GM13976 (cell line): ENCODE results near the gene NANS.
"Not testable (repeated sequence)": the region's sequence is repeated elsewhere in the genome, so short reads cannot be mapped to it uniquely, and the experiment has no call there.

Experiments
- DNase-seq: peaks from one replicate; pipeline ENCODE4 v3.0.0; 2012; ENCODE audit warnings: low spot score
- in situ Hi-C: fragments of 300-500 bp; cut with MboI; formaldehyde crosslinking; loops from one replicate; pipeline ENCODE4 v1.12.0; 2022; ENCODE audit warnings: low sequenced_read_pairs, mixed read lengths, inconsistent platforms; ENCODE audit not compliant: unreplicated experiment
- TF ChIP-seq, protein P1 (sequence below): IDR thresholded peaks from 2 replicates; pipeline ENCODE4 v1.5.1; 2012; ENCODE audit warnings: borderline replicate concordance, mild to moderate bottlenecking; ENCODE audit not compliant: insufficient read depth; ENCODE audit errors: extremely low read depth, missing control alignments, control extremely low read depth

Gene NANS

DNA sequence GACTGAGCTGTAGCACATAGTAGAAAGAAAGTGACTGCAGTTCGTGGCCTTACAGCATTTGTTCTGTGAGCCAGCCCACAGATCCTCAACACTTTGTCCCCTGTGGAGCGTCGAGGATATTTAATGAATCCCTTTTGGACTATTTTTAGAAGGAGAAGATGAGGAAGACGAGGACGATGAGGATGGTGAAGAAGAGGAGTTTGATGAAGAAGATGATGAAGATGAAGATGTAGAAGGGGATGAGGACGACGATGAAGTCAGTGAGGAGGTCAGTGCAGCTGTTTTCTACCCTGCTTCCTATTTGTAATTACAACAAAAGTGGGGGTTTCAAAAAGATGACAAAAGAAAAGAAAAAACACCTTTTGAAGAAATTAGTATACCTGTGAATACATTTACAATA, 45.4 kb upstream of the NANS start:
- no peak for DNase-seq
- in situ Hi-C loops: no loop called here
- TF ChIP-seq, protein P1, sequence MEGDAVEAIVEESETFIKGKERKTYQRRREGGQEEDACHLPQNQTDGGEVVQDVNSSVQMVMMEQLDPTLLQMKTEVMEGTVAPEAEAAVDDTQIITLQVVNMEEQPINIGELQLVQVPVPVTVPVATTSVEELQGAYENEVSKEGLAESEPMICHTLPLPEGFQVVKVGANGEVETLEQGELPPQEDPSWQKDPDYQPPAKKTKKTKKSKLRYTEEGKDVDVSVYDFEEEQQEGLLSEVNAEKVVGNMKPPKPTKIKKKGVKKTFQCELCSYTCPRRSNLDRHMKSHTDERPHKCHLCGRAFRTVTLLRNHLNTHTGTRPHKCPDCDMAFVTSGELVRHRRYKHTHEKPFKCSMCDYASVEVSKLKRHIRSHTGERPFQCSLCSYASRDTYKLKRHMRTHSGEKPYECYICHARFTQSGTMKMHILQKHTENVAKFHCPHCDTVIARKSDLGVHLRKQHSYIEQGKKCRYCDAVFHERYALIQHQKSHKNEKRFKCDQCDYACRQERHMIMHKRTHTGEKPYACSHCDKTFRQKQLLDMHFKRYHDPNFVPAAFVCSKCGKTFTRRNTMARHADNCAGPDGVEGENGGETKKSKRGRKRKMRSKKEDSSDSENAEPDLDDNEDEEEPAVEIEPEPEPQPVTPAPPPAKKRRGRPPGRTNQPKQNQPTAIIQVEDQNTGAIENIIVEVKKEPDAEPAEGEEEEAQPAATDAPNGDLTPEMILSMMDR: no peak

DNA sequence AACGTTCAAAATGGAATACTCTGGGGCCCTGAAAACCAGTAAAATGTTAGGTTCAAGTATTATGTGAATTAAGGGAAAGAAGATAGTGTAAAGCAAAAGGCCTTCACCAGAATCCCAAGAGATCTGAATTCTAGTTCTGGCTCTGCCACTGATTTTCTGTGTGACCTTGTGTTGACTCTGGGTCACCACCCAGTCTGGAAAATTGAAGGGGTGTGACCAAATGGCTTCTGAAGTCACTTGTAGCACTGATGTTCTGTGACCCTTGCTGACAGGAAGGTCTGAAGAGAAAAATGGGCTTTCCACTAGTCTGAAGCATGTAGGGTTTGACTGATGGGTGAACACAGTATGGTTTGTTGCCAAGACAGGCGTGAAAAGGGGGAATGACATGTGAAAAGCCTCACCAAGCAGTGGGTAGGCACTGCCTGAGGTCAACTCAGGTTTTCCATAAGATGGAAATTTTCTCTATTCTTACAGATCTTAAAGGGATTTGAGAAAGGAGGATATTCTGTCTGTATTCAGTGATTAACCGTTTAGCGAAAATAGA, 40.3 kb upstream of the NANS start:
- DNase-seq: no peak
- in situ Hi-C loops: no loop called here
- TF ChIP-seq, protein P1: no peak

DNA sequence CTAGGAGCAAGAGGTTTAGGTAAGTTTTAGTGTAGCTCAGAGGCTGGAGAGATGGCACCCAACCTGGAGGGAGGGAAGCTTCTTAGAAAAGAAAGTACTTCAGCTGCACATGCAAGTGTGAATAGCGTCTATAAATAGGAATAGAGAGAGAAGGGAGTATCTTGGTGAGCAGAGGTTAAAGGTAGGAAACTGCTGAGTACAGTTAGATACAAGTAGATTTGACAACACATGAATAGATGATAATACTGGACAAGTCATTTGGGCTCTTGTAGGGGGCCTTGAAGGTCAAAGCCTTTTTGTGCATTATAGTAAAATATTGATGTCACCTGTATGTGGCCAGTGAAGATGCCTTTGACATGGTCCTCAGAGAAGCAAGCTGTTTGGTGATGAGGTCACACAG, 39.2 kb upstream of the NANS start:
- in situ Hi-C loops: no loop called here
- TF ChIP-seq, protein P1: no peak
- no peak for DNase-seq

DNA sequence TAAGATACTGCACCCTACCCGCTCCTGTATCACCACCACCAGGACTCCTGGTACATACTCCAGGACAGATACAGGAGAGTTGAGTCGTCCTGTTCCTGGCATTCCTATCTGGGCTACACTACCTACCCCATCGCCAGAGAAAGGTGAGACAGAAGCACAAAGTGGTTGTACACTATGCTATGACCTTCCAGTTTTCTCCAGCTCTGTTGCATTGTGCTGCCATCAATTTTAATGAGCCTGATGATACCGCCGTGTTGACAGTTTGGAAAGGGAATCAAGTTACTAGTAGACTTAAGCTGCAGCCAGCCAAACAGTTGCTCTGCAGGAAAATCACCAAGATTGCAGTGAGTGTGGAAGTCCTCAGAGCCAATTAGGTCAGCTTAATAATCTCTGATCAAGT, 38.2 kb upstream of the NANS start:
- TF ChIP-seq, protein P1: no peak
- in situ Hi-C loops: no loop called here
- DNase-seq: no peak

DNA sequence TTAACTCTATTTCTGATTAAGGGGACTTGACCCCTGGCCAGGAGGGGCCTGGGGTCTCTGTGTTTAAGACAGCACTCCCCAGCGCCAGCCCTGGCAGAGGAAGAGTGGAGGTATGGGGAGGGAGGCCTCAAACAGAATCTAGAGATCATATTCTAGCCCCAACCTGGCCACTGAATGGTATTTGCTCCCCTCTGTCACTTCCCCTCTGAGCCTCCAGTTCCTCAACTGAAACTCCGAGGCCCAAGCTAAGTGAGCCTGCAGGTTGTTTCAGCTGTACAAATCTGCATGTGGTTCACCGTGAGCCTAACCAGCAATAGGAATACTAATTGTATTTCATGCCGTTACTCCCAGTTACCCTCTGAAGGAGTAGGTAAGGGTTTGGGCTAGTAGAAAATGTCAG, 37.4 kb upstream of the NANS start:
- no peak for DNase-seq
- TF ChIP-seq, protein P1: no peak
- in situ Hi-C loops: no loop called here

DNA sequence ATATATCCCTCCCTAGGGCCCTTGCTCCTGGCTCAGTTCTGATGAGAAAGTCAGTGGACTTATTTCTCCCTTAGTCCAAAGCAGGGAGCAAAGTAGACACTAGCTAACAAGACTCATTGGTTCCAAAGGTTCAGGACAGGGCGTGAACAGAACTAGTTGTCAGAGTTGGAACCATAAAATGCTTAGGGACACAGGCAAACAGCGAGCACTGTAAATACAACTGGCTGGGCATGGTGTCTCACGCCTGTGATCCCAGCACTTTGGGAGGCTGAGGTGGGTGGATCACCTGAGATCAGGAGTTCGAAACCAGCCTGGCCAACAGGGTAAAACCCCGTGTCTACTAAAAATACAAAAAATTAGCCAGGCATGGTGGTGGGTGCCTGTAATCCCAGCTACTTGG, 36.7 kb upstream of the NANS start:
- in situ Hi-C loops, DNase-seq: not testable (repeated sequence)

DNA sequence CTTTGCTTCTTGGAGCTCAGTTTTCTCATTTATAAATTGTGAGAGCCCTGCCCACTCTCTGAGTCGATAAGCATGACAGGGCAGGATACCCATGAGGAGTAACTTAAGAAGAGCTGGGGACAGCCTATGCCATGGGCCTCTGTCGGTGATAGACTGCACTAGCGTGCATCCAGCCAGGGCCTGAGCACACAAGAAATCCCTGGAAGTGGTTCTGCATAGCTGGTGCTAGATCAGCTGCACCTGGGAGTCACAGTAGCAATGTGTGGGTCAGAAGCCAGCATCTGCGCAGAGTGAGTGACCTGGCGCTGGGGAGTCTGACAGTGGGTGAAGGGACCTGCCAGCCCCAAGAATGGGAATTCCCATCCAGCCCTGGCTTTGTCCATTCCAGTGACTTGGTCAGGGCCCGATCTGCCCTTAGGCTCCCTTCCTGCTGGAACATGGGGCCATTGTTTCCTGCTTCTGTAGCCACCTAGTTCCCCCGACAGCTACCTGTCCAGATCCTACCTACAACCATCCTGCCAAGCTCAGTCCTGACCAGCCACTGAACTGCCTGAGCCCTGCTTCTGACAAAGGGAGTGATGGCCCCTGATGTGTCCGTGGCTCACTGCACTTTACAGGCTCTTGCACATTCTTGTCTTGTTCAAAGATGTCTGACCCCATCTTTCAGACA, 35.9 kb upstream of the NANS start:
- TF ChIP-seq, protein P1: no peak
- in situ Hi-C loops: no loop called here
- DNase-seq: no peak
